Measurements from ENCODE around the gene NUDCD2.
"Not testable (repeated sequence)": the region's sequence is repeated elsewhere in the genome, so short reads cannot be mapped to it uniquely, and the experiment has no call there.

The NUDCD2 gene

DNA sequence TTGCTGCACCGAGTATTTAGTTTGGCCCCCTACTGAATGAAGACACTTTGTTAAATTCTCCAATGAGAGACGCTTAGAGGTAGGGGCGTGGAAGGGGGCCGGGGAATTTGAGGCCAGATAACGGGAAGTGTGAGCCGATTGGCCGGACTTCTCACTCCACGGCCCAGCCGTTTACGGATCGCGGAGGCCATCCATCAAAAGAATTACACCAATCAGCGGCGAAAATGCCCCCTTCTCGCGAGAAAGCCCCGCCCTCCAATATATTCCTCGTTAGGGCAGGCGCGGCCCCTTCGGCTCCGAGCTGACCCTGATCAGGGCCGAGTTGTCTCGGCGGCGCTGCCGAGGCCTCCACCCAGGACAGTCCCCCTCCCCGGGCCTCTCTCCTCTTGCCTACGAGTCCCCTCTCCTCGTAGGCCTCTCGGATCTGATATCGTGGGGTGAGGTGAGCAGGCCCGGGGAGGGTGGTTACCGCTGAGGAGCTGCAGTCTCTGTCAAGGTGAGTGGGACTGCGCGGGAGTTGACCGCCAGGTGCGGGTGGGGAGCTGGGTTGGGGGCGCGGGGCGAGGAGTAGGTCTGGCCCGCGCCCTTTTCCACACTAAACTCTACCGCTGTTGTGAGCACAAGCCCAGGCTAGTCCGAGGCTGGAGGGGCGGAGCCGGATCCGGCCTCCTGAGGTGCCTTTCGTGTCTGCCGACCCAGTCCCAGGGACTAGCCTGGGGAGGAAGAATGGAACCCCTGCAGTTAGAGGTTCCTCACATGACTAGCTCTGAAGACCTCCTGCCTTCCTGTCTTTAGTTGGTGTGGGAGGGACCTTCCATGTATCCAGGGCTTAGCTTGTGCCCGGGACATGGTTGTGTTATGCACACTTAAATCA is 22.4 kb downstream of the NUDCD2 start, which contains the start of gene CCNG1:
Gene CCNG1 (plus strand): TSS at position 287 of the 874 bp plus-strand sequence. CDS start 1,662 bp downstream, outside the sequence.
- Histone ChIP-seq H3K36me3 (ENCODE audit: control insufficient read depth, insufficient read depth, low read length) (peaks cover 4% of the 10 kb centered on the region), H3K9ac (ENCODE audit: low read length) (peak within 1 kb of the TSS; percentile 99), H3K9me3 (ENCODE audit: control insufficient read depth, low read length) (no peaks in the 10 kb centered on the region), H3K27me3 (ENCODE audit: control insufficient read depth, insufficient read depth, low read length) (no peaks in the 10 kb centered on the region), H3K4me1 (ENCODE audit: control insufficient read depth, insufficient read depth, low read length) (peaks cover 36% of the 10 kb centered on the region), H3K4me3 (ENCODE audit: low read length) (peak within 1 kb of the TSS; percentile 87)

DNA sequence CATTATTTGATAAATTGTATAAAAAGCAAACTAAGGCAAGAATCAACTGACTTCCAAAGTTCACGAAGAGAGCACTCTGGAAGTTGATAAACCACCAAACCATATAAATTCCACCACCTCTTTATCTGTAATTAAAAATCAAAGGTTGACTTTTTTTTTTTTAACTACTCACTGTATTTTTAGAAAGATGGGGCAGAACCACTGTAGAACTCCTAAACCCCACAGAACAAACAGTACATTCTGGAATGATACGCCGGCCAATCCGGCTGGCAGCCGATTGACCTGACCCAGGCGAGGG is 22.9 kb downstream of the NUDCD2 start:
- H3K4me3 ChIP-seq (ENCODE audit: low read length) = peak overlapping the region; percentile 87
- no peaks in the 10 kb centered on the region for H3K9me3 ChIP-seq (ENCODE audit: control insufficient read depth, low read length)
- H3K4me1 ChIP-seq (ENCODE audit: control insufficient read depth, insufficient read depth, low read length) = peaks cover 38% of the 10 kb centered on the region
- peak overlapping the region; percentile 99 for H3K9ac ChIP-seq (ENCODE audit: low read length)
- peaks cover 4% of the 10 kb centered on the region for H3K36me3 ChIP-seq (ENCODE audit: control insufficient read depth, insufficient read depth, low read length)
- H3K27me3 ChIP-seq (ENCODE audit: control insufficient read depth, insufficient read depth, low read length) = no peaks in the 10 kb centered on the region

DNA sequence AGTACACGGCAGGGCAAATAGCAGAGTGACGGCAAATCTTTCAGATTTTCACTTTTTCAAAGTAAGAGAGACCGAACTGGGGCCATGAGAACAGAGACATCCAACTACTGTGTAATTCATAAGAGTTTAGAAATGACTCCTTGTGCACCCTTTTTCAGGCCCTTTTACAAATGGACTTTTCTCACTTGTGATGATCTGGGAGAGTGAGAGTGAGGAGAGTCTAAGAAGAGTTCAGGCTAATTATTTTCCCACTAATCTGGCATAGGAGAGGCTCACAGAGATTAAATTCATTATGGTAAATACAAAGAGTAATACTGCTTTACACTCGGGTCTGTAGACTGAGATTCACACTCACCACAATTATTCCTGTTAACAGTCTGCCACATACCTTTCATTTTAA is 23.4 kb downstream of the NUDCD2 start:
- Histone ChIP-seq H3K4me1 (ENCODE audit: control insufficient read depth, insufficient read depth, low read length) (peaks cover 38% of the 10 kb centered on the region), H3K4me3 (ENCODE audit: low read length) (no peak overlapping the region), H3K9me3 (ENCODE audit: control insufficient read depth, low read length) (no peaks in the 10 kb centered on the region), H3K27me3 (ENCODE audit: control insufficient read depth, insufficient read depth, low read length) (no peaks in the 10 kb centered on the region), H3K9ac (ENCODE audit: low read length) (no peak overlapping the region), H3K36me3 (ENCODE audit: control insufficient read depth, insufficient read depth, low read length) (peaks cover 4% of the 10 kb centered on the region)

DNA sequence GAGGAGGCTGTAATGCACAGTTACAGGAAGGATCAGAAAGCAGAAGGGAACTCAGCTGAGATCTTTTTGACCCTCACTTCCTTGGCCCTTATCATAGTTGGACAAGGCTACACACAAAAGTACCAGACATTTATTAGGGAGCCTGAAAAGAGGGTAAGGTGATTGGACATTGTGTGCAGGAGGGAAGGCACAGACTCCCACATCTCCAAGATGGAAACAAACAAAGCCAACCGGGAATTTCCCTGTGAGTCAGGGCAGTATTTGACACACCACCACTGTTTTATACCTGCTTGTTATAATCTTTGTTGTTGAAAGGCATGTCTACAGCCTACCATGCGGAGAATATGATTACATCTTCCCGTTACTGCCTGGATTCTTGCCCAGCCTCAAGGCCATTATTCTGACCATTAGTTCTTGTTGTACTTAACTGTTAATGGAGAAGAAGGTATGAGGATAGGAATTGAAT is 25.5 kb downstream of the NUDCD2 start:
- Histone ChIP-seq H3K27me3 (ENCODE audit: control insufficient read depth, insufficient read depth, low read length) (no peaks in the 10 kb centered on the region), H3K4me1 (ENCODE audit: control insufficient read depth, insufficient read depth, low read length) (peaks cover 33% of the 10 kb centered on the region)

DNA sequence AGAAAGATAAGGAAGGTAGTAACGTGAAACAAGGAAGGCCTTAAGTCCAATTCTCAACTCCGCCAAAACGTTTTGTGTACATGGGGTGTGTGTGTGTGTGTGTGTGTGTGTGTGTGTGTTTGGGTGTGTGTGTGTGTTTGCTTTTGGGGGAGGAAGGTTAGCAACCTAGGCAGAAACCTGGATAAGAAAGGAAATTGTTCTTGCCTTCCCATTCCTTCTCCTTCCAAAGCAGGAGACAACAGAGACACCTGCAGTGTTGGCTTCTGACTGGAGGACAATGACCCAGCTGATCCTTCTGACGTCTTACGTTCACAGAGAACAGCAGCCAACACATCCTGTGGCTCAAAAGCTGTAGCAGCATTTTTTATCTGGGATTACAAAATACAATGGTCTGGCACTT is 26.6 kb downstream of the NUDCD2 start:
- Histone ChIP-seq H3K27me3 (ENCODE audit: control insufficient read depth, insufficient read depth, low read length) (no peaks in the 10 kb centered on the region), H3K36me3 (ENCODE audit: control insufficient read depth, insufficient read depth, low read length) (no peaks in the 10 kb centered on the region), H3K9ac (ENCODE audit: low read length) (no peak overlapping the region), H3K9me3 (ENCODE audit: control insufficient read depth, low read length) (no peaks in the 10 kb centered on the region), H3K4me3 (ENCODE audit: low read length) (no peak overlapping the region), H3K4me1 (ENCODE audit: control insufficient read depth, insufficient read depth, low read length) (peaks cover 27% of the 10 kb centered on the region)

More for the DNA sequence above, 25.5 kb downstream of the NUDCD2 start:
- H3K9me3 ChIP-seq (ENCODE audit: control insufficient read depth, low read length) = no peaks in the 10 kb centered on the region
- no peak overlapping the region for H3K4me3 ChIP-seq (ENCODE audit: low read length)
- H3K9ac ChIP-seq (ENCODE audit: low read length) = no peak overlapping the region
- no peaks in the 10 kb centered on the region for H3K36me3 ChIP-seq (ENCODE audit: control insufficient read depth, insufficient read depth, low read length)

DNA sequence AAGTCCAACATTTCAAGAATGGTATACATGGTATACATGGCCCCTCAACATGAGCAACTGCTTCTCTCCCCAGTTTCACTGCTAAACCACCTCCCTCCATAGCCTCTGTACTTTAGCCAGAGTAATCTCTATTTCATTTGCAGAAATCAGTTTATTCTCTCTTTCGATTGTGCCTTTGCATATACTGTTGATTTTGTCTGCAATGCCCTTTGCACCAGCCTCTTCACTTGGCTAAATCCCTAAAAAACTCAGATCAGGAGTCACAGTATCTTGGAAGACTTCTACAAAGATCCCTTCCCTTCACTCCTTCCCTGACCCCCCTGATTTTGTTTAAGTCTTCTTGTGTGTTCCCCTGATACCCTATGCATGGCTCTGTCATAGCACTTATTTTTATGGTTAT is 27.4 kb downstream of the NUDCD2 start:
- Histone ChIP-seq H3K4me3 (ENCODE audit: low read length) (no peak overlapping the region), H3K9ac (ENCODE audit: low read length) (no peak overlapping the region), H3K4me1 (ENCODE audit: control insufficient read depth, insufficient read depth, low read length) (peaks cover 27% of the 10 kb centered on the region), H3K9me3 (ENCODE audit: control insufficient read depth, low read length) (no peaks in the 10 kb centered on the region), H3K27me3 (ENCODE audit: control insufficient read depth, insufficient read depth, low read length) (no peaks in the 10 kb centered on the region), H3K36me3 (ENCODE audit: control insufficient read depth, insufficient read depth, low read length) (no peaks in the 10 kb centered on the region)

DNA sequence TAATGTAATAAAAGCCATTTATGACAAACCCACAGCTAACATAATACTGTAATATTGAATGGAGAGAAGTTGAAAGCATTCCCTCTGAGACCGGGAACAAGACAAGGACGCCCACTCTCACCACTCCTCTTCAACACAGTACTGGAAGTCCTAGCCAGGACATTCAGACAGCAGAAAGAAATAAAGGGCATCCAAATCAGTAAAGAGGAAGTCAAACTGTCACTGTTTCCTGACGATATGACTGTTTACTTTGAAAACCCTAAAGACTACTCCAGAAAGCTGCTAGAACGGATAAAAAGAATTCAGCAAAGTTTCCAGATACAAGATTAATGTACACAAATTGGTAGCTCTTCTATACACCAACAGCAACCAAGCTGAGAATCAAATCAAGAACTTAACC is 33.8 kb downstream of the NUDCD2 start:
- not testable (repeated sequence) for H3K4me3 ChIP-seq (ENCODE audit: low read length); H3K36me3 ChIP-seq (ENCODE audit: control insufficient read depth, insufficient read depth, low read length); H3K4me1 ChIP-seq (ENCODE audit: control insufficient read depth, insufficient read depth, low read length); H3K9ac ChIP-seq (ENCODE audit: low read length); H3K27me3 ChIP-seq (ENCODE audit: control insufficient read depth, insufficient read depth, low read length); H3K9me3 ChIP-seq (ENCODE audit: control insufficient read depth, low read length)

DNA sequence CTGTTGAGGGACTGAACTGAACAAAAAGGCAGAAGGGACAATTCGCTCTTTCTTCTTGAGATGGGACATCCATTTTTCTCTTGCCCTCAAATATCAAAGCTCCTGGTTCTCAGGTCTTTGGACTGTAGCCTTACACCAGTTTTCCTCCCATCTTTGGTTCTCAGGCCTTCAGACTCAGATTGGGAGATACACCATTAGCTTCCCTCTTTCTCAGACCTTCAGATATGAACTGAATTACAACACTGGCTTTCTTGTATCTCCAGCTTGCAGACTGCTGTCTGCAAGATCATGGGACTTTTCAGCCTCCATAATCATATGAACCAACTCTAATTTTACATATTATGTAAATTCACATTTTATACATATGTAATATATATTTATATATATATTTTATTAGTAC is 35.1 kb downstream of the NUDCD2 start:
- Histone ChIP-seq H3K27me3 (ENCODE audit: control insufficient read depth, insufficient read depth, low read length) (no peaks in the 10 kb centered on the region), H3K9me3 (ENCODE audit: control insufficient read depth, low read length) (no peaks in the 10 kb centered on the region), H3K4me3 (ENCODE audit: low read length) (no peak overlapping the region), H3K9ac (ENCODE audit: low read length) (no peak overlapping the region), H3K36me3 (ENCODE audit: control insufficient read depth, insufficient read depth, low read length) (no peaks in the 10 kb centered on the region), H3K4me1 (ENCODE audit: control insufficient read depth, insufficient read depth, low read length) (no peaks in the 10 kb centered on the region)

DNA sequence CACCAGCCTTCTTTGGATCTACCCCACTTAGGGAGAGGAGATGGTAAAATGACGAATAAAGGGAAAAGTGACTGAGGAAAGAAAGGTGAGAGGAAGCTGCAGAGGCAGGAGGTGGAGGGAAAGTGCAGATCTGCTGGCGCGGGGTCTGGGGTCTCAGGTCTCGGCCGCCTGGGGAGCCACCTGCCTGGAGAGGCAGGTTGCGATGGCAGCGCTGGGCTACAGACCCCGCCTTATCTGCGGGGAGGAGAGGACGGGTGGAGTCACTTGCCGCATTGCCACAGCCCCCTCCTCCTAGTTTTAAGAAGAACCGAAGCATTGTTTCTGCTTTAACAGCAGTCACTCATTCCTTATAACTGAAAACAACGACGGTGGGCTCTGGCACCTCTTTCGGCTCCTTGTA is 44.2 kb downstream of the NUDCD2 start:
- not testable (repeated sequence) for H3K27me3 ChIP-seq (ENCODE audit: control insufficient read depth, insufficient read depth, low read length); H3K36me3 ChIP-seq (ENCODE audit: control insufficient read depth, insufficient read depth, low read length); H3K4me1 ChIP-seq (ENCODE audit: control insufficient read depth, insufficient read depth, low read length); H3K4me3 ChIP-seq (ENCODE audit: low read length); H3K9ac ChIP-seq (ENCODE audit: low read length); H3K9me3 ChIP-seq (ENCODE audit: control insufficient read depth, low read length)

DNA sequence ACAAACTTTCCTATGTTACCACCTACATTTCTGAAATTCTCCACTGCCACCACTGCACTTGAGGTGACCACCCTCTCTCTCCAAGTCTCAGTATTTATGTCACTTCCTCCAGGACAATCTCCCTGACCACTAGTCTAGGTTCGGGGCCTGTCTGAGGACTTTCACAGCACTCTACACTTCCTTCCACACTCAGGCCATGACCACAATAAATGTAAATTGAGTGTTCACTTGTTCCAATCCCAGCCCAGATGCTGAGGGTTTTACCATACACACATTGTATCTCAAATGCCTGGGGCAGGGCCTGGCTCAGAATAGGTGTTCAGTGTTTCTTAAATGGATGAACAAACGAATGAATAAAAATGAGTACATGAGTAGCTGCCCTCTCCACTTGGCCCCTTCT is 49.4 kb downstream of the NUDCD2 start:
- Histone ChIP-seq H3K4me1 (ENCODE audit: control insufficient read depth, insufficient read depth, low read length) (peaks cover 20% of the 10 kb centered on the region), H3K27me3 (ENCODE audit: control insufficient read depth, insufficient read depth, low read length) (no peaks in the 10 kb centered on the region), H3K9ac (ENCODE audit: low read length) (no peak overlapping the region), H3K9me3 (ENCODE audit: control insufficient read depth, low read length) (no peaks in the 10 kb centered on the region), H3K4me3 (ENCODE audit: low read length) (no peak overlapping the region), H3K36me3 (ENCODE audit: control insufficient read depth, insufficient read depth, low read length) (no peaks in the 10 kb centered on the region)

DNA sequence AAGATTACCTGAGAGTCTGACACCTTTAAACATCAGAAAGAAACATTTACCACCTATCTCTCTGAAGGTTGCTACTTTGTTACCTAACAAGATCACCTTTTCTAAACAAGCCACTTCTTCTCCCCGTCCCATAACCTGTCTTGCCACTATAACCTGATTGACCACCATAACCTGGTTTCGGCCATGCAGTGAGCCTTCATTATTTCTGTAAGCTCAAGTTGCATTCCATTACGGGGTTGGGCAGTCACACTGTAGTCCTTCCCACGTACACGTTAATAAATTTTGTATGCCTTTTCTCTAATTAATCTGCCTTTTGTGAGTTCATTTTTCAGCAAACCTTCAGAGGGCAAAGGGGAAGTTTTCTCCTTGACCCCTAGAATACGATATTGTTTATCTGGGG is 50.5 kb downstream of the NUDCD2 start:
- Histone ChIP-seq H3K9ac (ENCODE audit: low read length) (no peak overlapping the region), H3K4me3 (ENCODE audit: low read length) (no peak overlapping the region)

DNA sequence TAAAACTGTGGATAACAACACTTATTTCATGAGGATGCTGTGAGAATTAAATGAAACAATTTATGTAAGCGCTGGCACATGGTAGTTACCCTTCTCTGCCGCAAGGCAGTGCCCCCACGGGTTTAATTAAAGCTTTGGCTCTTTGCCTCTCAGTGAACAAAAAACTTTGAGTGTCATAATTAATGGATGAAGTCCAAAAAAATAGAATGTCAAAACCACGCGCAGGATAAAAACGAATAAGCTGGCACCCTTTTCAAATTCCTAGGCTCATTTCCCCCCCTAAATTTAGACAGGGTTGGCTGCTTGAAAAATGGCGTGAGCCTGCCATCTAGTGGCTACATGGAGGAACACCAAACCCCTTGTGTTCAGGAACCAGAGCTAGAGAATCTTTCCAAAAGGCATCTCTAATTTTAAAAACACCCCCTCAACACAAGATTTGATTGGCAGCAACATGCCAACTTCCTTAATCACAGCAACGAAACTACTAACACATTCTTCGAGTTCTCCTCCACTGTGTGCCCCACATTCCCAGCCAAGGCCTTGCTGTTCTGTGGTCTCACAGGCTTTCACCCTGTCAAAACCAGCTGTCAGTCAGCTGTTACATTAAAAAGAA is 51.5 kb downstream of the NUDCD2 start:
- Histone ChIP-seq H3K9me3 (ENCODE audit: control insufficient read depth, low read length) (no peaks in the 10 kb centered on the region), H3K4me3 (ENCODE audit: low read length) (no peak overlapping the region), H3K27me3 (ENCODE audit: control insufficient read depth, insufficient read depth, low read length) (no peaks in the 10 kb centered on the region), H3K36me3 (ENCODE audit: control insufficient read depth, insufficient read depth, low read length) (no peaks in the 10 kb centered on the region), H3K4me1 (ENCODE audit: control insufficient read depth, insufficient read depth, low read length) (peaks cover 20% of the 10 kb centered on the region), H3K9ac (ENCODE audit: low read length) (no peak overlapping the region)

More for the DNA sequence above, 50.5 kb downstream of the NUDCD2 start:
- Histone ChIP-seq H3K9me3 (ENCODE audit: control insufficient read depth, low read length) (no peaks in the 10 kb centered on the region), H3K36me3 (ENCODE audit: control insufficient read depth, insufficient read depth, low read length) (no peaks in the 10 kb centered on the region), H3K27me3 (ENCODE audit: control insufficient read depth, insufficient read depth, low read length) (no peaks in the 10 kb centered on the region), H3K4me1 (ENCODE audit: control insufficient read depth, insufficient read depth, low read length) (peaks cover 20% of the 10 kb centered on the region)

All from mucosa of stomach (tissue), 1 donor.